ENCODE measurements around the gene EPHA4. TPM values are rescaled to one million over a fixed set of nuclear protein-coding genes. Genes with fewer than 3 reads are reported as not detected.

EPHA4 gene
- total and polyA plus RNA-seq, 7 experiments from 2014 or later, result 8.3 to 42.8 (median 25.3) TPM

GRCh38 chr2:221529177-221529942 is 42.7 kb downstream of the EPHA4 start:
- intact Hi-C loops (cut with micrococcal nuclease), result no loop called here
- CTCF ChIA-PET, result interaction anchor here (0.7 kb wide), 1 partner anchor 42 kb away, joined by 3 read pairs; no protein-coding TSS in a partner anchor
- no peak overlapping the region for H3K27ac ChIP-seq (ENCODE audit: low read depth, low read length)

GRCh38 chr2:221527776-221528309 is 44.3 kb downstream of the EPHA4 start:
- Histone ChIP-seq H3K27ac (ENCODE audit: low read depth, low read length) (peak overlapping the region; percentile 31), H3K4me1 (ENCODE audit: control insufficient read depth in 2 of 2, insufficient read depth in 2 of 2, low read length in 2 of 2) (peaks cover 37 to 38% of the 10 kb centered on the region in 2 donors), H3K36me3 (ENCODE audit: control insufficient read depth in 2 of 3, insufficient read depth in 3 of 3, low read length in 3 of 3) (no peaks in the 10 kb centered on the region), H3K9me3 (ENCODE audit: control insufficient read depth in 2 of 3, low read length in 3 of 3) (no peaks in the 10 kb centered on the region), H3K27me3 (ENCODE audit: control insufficient read depth in 2 of 2, insufficient read depth in 2 of 2, low read length in 2 of 2) (no peaks in the 10 kb centered on the region), H3K4me3 (ENCODE audit: low read length) (no peak overlapping the region)
- ATAC-seq (peak; percentile 67), DNase-seq (peak in 5 of 9 donors; percentile 11 to 48 (median 28))
- H3K4me1 Mint-ChIP-seq, result peaks cover 20 to 52% (median 48%) of the 10 kb centered on the region in 7 donors
- CTCF ChIA-PET, result interaction anchor here (0.9 kb wide), 1 partner anchor 10 kb away, joined by 3 read pairs; no protein-coding TSS in a partner anchor
- intact Hi-C loops (cut with micrococcal nuclease), result loop anchor here in 1 of 2 donors (1.0 kb wide), 1 partner anchor 10 kb away; no protein-coding TSS in a partner anchor
- H3K27me3 Mint-ChIP-seq, result peaks cover 0 to 7% (median 0%) of the 10 kb centered on the region in 5 donors
- POLR2A ChIA-PET, result interaction anchor here (1.0 to 1.5 kb wide), 2 partner anchors 9 to 10 kb away, joined by 4 read pairs; no protein-coding TSS in a partner anchor
- H3K27ac Mint-ChIP-seq, result peak overlapping the region; percentile 80 to 95 (median 85)
- no peaks in the 10 kb centered on the region for H3K9me3 Mint-ChIP-seq
- H3K36me3 Mint-ChIP-seq, result peaks cover 0 to 12% (median 0%) of the 10 kb centered on the region in 5 donors
- H3K4me3 Mint-ChIP-seq, result peak overlapping the region; percentile 46 to 80 (median 64)

More at GRCh38 chr2:221529177-221529942, 42.7 kb downstream of the EPHA4 start:
- H3K9me3 Mint-ChIP-seq, result no peaks in the 10 kb centered on the region
- H3K27ac Mint-ChIP-seq, result peak overlapping the region; percentile 66 to 95 (median 84)
- no peaks in the 10 kb centered on the region for H3K27me3 ChIP-seq (ENCODE audit: control insufficient read depth in 2 of 2, insufficient read depth in 2 of 2, low read length in 2 of 2)
- H3K36me3 Mint-ChIP-seq, result peaks cover 0 to 15% (median 0%) of the 10 kb centered on the region in 5 donors
- H3K36me3 ChIP-seq (ENCODE audit: control insufficient read depth in 2 of 3, insufficient read depth in 3 of 3, low read length in 3 of 3), result no peaks in the 10 kb centered on the region
- no peaks in the 10 kb centered on the region for H3K9me3 ChIP-seq (ENCODE audit: control insufficient read depth in 2 of 3, low read length in 3 of 3)
- peak overlapping the region; percentile 42 to 84 (median 62) for H3K4me3 Mint-ChIP-seq
- no peak overlapping the region for H3K4me3 ChIP-seq (ENCODE audit: low read length)
- peaks cover 37 to 38% of the 10 kb centered on the region in 2 donors for H3K4me1 ChIP-seq (ENCODE audit: control insufficient read depth in 2 of 2, insufficient read depth in 2 of 2, low read length in 2 of 2)
- POLR2A ChIA-PET, result interaction anchor here (4.7 kb wide), 1 partner anchor 10 kb away, joined by 47 read pairs; no protein-coding TSS in a partner anchor
- peaks cover 20 to 52% (median 48%) of the 10 kb centered on the region in 7 donors for H3K4me1 Mint-ChIP-seq
- H3K27me3 Mint-ChIP-seq, result peaks cover 0 to 6% (median 0%) of the 10 kb centered on the region in 5 donors
- DNase-seq (no peak), ATAC-seq (peak; percentile 28)

GRCh38 chr2:221524158-221524557 is 47.9 kb downstream of the EPHA4 start:
- Histone ChIP-seq H3K27me3 (ENCODE audit: control insufficient read depth in 2 of 2, insufficient read depth in 2 of 2, low read length in 2 of 2) (no peaks in the 10 kb centered on the region), H3K4me3 (ENCODE audit: low read length) (no peak overlapping the region), H3K9me3 (ENCODE audit: control insufficient read depth in 2 of 3, low read length in 3 of 3) (no peaks in the 10 kb centered on the region), H3K27ac (ENCODE audit: low read depth, low read length) (no peak overlapping the region), H3K36me3 (ENCODE audit: control insufficient read depth in 2 of 3, insufficient read depth in 3 of 3, low read length in 3 of 3) (no peaks in the 10 kb centered on the region), H3K4me1 (ENCODE audit: control insufficient read depth in 2 of 2, insufficient read depth in 2 of 2, low read length in 2 of 2) (peaks cover 41 to 44% of the 10 kb centered on the region in 2 donors)
- ATAC-seq (no peak), DNase-seq (no peak)
- H3K4me1 Mint-ChIP-seq, result peaks cover 24 to 57% (median 27%) of the 10 kb centered on the region in 7 donors
- peaks cover 0 to 6% (median 0%) of the 10 kb centered on the region in 5 donors for H3K27me3 Mint-ChIP-seq
- H3K9me3 Mint-ChIP-seq, result peaks cover 0 to 7% (median 0%) of the 10 kb centered on the region in 11 donors
- CTCF ChIA-PET, result no interaction called here
- H3K4me3 Mint-ChIP-seq, result no peak overlapping the region
- H3K27ac Mint-ChIP-seq, result peak overlapping the region in 6 of 9 donors; percentile 14 to 53 (median 39)
- intact Hi-C loops (cut with micrococcal nuclease), result no loop called here
- POLR2A ChIA-PET, result no interaction called here
- peaks cover 0 to 15% (median 0%) of the 10 kb centered on the region in 5 donors for H3K36me3 Mint-ChIP-seq

DNA sequence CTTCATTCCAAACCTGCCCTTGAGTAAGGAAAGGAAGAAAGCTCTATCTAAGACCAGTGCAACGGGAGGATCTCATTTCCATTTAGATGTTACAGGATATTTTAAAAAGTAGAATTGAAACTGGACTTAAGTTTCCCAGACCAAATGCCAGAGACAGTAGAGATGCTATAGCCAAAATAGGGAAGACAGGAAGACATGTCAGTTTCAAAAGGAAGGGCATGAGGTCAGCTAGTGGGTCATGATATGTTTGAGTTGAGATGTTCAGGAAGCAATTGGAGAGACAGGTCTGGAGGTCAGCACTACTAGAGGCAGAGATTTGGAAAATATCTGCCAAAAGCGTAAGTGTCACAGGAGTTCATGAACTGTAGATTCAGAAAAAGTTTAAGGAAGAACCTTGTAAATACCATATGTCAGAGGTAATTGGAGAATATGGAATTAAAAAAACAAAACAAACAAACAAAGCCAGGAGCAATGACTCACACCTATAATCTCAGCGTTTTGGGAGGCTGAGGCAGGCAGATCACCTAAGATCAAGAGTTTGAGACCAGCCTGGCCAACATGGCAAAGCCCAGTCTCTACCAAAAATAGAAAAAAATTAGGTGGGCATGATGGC is 50.8 kb downstream of the EPHA4 start:
- H3K27me3 Mint-ChIP-seq, result peaks cover 0 to 3% (median 0%) of the 10 kb centered on the region in 5 donors
- Histone ChIP-seq H3K27me3 (ENCODE audit: control insufficient read depth in 2 of 2, insufficient read depth in 2 of 2, low read length in 2 of 2) (no peaks in the 10 kb centered on the region), H3K36me3 (ENCODE audit: control insufficient read depth in 2 of 3, insufficient read depth in 3 of 3, low read length in 3 of 3) (no peaks in the 10 kb centered on the region), H3K9me3 (ENCODE audit: control insufficient read depth in 2 of 3, low read length in 3 of 3) (no peaks in the 10 kb centered on the region), H3K27ac (ENCODE audit: low read depth, low read length) (no peak overlapping the region), H3K4me1 (ENCODE audit: control insufficient read depth in 2 of 2, insufficient read depth in 2 of 2, low read length in 2 of 2) (peaks cover 46% of the 10 kb centered on the region in 2 donors), H3K4me3 (ENCODE audit: low read length) (no peak overlapping the region)
- DNase-seq (no peak), ATAC-seq (no peak)
- peak overlapping the region in 2 of 10 donors; percentile 4 to 26 for H3K4me3 Mint-ChIP-seq
- POLR2A ChIA-PET, result interaction anchor here (0.8 to 4.7 kb wide), 3 partner anchors 10 to 278 kb away, joined by 5 to 47 read pairs (median 45); partner anchors contain the start of gene EPHA4
- H3K36me3 Mint-ChIP-seq, result peaks cover 0 to 9% (median 0%) of the 10 kb centered on the region in 5 donors
- H3K27ac Mint-ChIP-seq, result peak overlapping the region in 1 of 9 donors; percentile 59
- CTCF ChIA-PET, result no interaction called here
- peaks cover 0 to 7% (median 0%) of the 10 kb centered on the region in 11 donors for H3K9me3 Mint-ChIP-seq
- peaks cover 0 to 35% (median 7%) of the 10 kb centered on the region in 7 donors for H3K4me1 Mint-ChIP-seq
- intact Hi-C loops (cut with micrococcal nuclease), result loop anchor here (2.0 kb wide), 2 partner anchors 27 to 835 kb away; no protein-coding TSS in a partner anchor

- Histone ChIP-seq H3K36me3 (ENCODE audit: control insufficient read depth in 2 of 3, insufficient read depth in 3 of 3, low read length in 3 of 3) (no peaks in the 10 kb centered on the region), H3K9me3 (ENCODE audit: control insufficient read depth in 2 of 3, low read length in 3 of 3) (no peaks in the 10 kb centered on the region), H3K27ac (ENCODE audit: low read depth, low read length) (peak overlapping the region; percentile 66), H3K4me3 (ENCODE audit: low read length) (peak overlapping the region; percentile 28), H3K27me3 (ENCODE audit: control insufficient read depth in 2 of 2, insufficient read depth in 2 of 2, low read length in 2 of 2) (no peaks in the 10 kb centered on the region), H3K4me1 (ENCODE audit: control insufficient read depth in 2 of 2, insufficient read depth in 2 of 2, low read length in 2 of 2) (peaks cover 46 to 53% of the 10 kb centered on the region in 2 donors)
- Mint-ChIP-seq H3K27me3 (no peaks in the 10 kb centered on the region), H3K9me3 (peaks cover 0 to 7% (median 0%) of the 10 kb centered on the region in 11 donors), H3K4me3 (peak overlapping the region in 4 of 10 donors; percentile 1 to 67 (median 58)), H3K27ac (no peak overlapping the region), H3K36me3 (peaks cover 0 to 15% (median 0%) of the 10 kb centered on the region in 5 donors), H3K4me1 (peaks cover 0 to 31% (median 7%) of the 10 kb centered on the region in 7 donors)
- ATAC-seq, result no peak
- intact Hi-C loops (cut with micrococcal nuclease), result loop anchor here (1.0 to 10.0 kb wide), 7 partner anchors 9 to 208 kb away; partner anchors contain the start of gene EPHA4 (in 2 of the 2)
- CTCF ChIA-PET, result interaction anchor here (1.4 kb wide), 1 partner anchor 52 kb away, joined by 4 read pairs; no protein-coding TSS in a partner anchor
- POLR2A ChIA-PET, result interaction anchor here (0.6 to 4.7 kb wide), 8 partner anchors 8 to 369 kb away, joined by 3 to 47 read pairs (median 4); partner anchors contain the start of gene EPHA4
- DNase-seq, result no peak
Observed at GRCh38 chr2:221518935-221519625, 53.0 kb downstream of the EPHA4 start.
